NCI-H1930 (cell line): ENCODE measurements around the gene NSD2.

ENCODE experiments used
- DNase-seq, 2 experiments: peaks; one replicate each; lab custom pipeline; 2025; lab: John Stamatoyannopoulos, UW

The NSD2 gene

GRCh38 chr4:1945124-1945895 is 74.1 kb downstream of the NSD2 start:
- no peak for DNase-seq

GRCh38 chr4:1945912-1946311 is 74.7 kb downstream of the NSD2 start:
- DNase-seq = no peak

- no peak for DNase-seq
Measured at GRCh38 chr4:1948232-1948631, 77.0 kb downstream of the NSD2 start.

- no peak for DNase-seq
Measured at GRCh38 chr4:1948892-1949436, 77.8 kb downstream of the NSD2 start.

GRCh38 chr4:1950369-1950768 is 79.2 kb downstream of the NSD2 start:
- no peak for DNase-seq

GRCh38 chr4:1952058-1952700 is 81.0 kb downstream of the NSD2 start:
- no peak for DNase-seq

- no peak for DNase-seq
Measured at GRCh38 chr4:1952719-1953118, 81.5 kb downstream of the NSD2 start.

GRCh38 chr4:1953335-1953734 is 82.1 kb downstream of the NSD2 start:
- DNase-seq = no peak

- no peak for DNase-seq
Measured at GRCh38 chr4:1956631-1957030, 85.4 kb downstream of the NSD2 start.

- DNase-seq = no peak
Measured at GRCh38 chr4:1958276-1959103, 87.3 kb downstream of the NSD2 start.

GRCh38 chr4:1959104-1959384 is 87.9 kb downstream of the NSD2 start:
- DNase-seq = no peak

- DNase-seq = no peak
Measured at GRCh38 chr4:1960170-1960825, 89.1 kb downstream of the NSD2 start.

GRCh38 chr4:1961038-1961437 is 89.8 kb downstream of the NSD2 start:
- no peak for DNase-seq

GRCh38 chr4:1961563-1961962 is 90.4 kb downstream of the NSD2 start:
- DNase-seq = no peak

GRCh38 chr4:1962980-1963379 is 91.8 kb downstream of the NSD2 start:
- no peak for DNase-seq

GRCh38 chr4:1964443-1964842 is 93.2 kb downstream of the NSD2 start:
- DNase-seq = no peak

GRCh38 chr4:1964971-1965370 is 93.8 kb downstream of the NSD2 start:
- DNase-seq = no peak

GRCh38 chr4:1967512-1968149 is 96.4 kb downstream of the NSD2 start:
- DNase-seq = no peak

- no peak for DNase-seq
Measured at GRCh38 chr4:1968686-1969295, 97.6 kb downstream of the NSD2 start.

- DNase-seq = no peak
Measured at GRCh38 chr4:1969928-1970723, 98.9 kb downstream of the NSD2 start.

GRCh38 chr4:1970926-1971325 is 99.7 kb downstream of the NSD2 start:
- DNase-seq = no peak
